Measurements from ENCODE around the gene SH3BP4.

DNA sequence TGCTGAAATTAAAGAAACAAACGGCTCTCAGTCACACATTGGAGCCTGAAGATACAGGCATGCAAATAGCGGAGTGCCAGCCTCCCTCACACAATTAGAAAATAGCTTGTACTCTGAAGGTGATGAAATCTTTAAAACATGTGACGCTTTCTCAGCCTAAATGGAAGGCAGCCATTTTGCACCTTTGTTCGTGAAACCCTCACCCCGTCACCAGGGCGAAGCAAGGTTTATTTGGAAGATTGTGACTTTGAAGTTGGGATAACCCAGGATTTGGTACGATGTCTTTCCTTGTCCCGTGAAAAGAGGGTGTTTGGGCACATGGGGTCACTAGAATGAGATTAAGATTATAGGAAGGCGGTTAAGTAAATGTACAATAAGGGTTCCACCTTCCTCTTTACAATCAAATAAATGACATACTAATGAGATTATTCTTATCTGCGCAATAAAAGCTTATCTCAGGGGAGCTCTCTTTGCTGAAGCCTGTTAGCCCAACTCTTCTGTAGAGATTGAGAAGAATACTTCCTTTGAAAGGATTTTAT, 4.2 kb downstream of the SH3BP4 start:
- TF ChIP-seq EGR1 (IDR thresholded peaks at IDR 0.05; ENCODE audit: borderline replicate concordance, low read depth, low read length) (no peak), CBX8 (IDR thresholded peaks at IDR 0.05; ENCODE audit: borderline replicate concordance, low read depth, low read length) (no peak), RAD21 (IDR thresholded peaks at IDR 0.05 in 1 of 2, conservative IDR thresholded peaks at IDR 0.05 in 1 of 2; ENCODE audit: low read depth in 2 of 2, low read length in 2 of 2) (no peak)
